ENCODE measurements around the gene TEX26.

- TF ChIP-seq, protein P1, sequence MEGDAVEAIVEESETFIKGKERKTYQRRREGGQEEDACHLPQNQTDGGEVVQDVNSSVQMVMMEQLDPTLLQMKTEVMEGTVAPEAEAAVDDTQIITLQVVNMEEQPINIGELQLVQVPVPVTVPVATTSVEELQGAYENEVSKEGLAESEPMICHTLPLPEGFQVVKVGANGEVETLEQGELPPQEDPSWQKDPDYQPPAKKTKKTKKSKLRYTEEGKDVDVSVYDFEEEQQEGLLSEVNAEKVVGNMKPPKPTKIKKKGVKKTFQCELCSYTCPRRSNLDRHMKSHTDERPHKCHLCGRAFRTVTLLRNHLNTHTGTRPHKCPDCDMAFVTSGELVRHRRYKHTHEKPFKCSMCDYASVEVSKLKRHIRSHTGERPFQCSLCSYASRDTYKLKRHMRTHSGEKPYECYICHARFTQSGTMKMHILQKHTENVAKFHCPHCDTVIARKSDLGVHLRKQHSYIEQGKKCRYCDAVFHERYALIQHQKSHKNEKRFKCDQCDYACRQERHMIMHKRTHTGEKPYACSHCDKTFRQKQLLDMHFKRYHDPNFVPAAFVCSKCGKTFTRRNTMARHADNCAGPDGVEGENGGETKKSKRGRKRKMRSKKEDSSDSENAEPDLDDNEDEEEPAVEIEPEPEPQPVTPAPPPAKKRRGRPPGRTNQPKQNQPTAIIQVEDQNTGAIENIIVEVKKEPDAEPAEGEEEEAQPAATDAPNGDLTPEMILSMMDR (IDR thresholded peaks at IDR 0.05; ENCODE audit: insufficient read depth, low read length), result no peak
- TF ChIP-seq POLR2AphosphoS5 (IDR thresholded peaks at IDR 0.05; ENCODE audit: low read depth), result no peak
These were observed 72.6 kb downstream of the TEX26 start for GRCh38 chr13:31005066-31005465.

All from HL-60 (cell line).